ENCODE measurements around the gene CD320.
"Not testable (repeated sequence)": the region's sequence is repeated elsewhere in the genome, so short reads cannot be mapped to it uniquely, and the experiment has no call there.

Gene CD320

DNA sequence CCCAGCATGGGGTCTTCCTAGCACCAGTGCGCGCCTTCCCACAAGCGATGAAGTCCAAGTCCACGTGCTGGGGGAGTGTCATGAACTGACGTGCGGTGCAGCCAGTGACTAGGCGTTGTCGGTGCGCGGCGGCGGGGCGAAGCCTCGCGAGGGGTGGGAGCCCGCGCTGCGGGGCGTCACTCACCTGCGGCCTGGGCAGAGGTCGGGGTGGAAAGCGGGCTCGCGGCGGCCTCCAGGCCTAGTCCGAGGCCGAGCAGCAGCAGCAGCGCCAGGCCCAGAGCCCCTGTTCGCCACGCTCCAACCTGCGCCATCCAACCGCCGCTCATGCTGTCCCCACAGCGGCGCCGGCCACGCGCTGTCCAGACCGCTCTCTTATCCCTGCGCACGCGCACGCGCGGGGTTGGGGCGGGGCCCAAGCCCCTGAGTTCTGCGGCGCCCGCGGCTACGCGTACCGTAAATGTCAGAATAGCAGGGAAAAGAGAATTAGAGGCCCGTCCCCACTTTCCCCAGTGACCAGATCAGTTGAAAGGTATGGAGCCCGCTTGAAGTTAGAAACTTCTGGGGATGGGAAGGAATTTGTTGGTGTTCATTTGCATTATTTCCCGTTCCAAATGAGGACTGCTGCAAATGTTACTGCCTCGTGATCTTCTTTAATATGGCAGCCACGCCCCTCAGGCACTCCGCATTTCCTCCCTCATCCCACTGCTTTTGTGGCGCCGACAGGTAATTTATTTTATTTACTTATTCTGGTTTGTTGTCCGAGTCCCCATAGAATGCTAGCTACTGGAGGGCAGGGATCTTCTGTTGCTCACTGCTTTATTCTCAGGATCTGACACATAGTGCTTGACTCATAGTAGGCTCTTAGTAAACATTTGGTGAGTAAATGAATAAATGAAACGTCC lies at the start of gene CD320:
Gene CD320 (minus strand): TSS at position 394 of the 902 bp plus-strand sequence. CDS start 68 bp downstream, at position 326.
- Mint-ChIP-seq H3K9me3 (no peaks in the 10 kb centered on the region), H3K27me3 (ENCODE audit: low read depth, poor library complexity) (peaks cover 2% of the 10 kb centered on the region), H3K36me3 (ENCODE audit: low read depth) (peaks cover 39% of the 10 kb centered on the region), H3K4me3 (peak within 1 kb of the TSS; percentile 94), H3K4me1 (peaks cover 47% of the 10 kb centered on the region), H3K27ac (peak within 1 kb of the TSS; percentile 93)
- DNase-seq = peak; percentile 96
- TF ChIP-seq, protein P1, sequence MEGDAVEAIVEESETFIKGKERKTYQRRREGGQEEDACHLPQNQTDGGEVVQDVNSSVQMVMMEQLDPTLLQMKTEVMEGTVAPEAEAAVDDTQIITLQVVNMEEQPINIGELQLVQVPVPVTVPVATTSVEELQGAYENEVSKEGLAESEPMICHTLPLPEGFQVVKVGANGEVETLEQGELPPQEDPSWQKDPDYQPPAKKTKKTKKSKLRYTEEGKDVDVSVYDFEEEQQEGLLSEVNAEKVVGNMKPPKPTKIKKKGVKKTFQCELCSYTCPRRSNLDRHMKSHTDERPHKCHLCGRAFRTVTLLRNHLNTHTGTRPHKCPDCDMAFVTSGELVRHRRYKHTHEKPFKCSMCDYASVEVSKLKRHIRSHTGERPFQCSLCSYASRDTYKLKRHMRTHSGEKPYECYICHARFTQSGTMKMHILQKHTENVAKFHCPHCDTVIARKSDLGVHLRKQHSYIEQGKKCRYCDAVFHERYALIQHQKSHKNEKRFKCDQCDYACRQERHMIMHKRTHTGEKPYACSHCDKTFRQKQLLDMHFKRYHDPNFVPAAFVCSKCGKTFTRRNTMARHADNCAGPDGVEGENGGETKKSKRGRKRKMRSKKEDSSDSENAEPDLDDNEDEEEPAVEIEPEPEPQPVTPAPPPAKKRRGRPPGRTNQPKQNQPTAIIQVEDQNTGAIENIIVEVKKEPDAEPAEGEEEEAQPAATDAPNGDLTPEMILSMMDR (IDR thresholded peaks at IDR 0.05) = no peak

DNA sequence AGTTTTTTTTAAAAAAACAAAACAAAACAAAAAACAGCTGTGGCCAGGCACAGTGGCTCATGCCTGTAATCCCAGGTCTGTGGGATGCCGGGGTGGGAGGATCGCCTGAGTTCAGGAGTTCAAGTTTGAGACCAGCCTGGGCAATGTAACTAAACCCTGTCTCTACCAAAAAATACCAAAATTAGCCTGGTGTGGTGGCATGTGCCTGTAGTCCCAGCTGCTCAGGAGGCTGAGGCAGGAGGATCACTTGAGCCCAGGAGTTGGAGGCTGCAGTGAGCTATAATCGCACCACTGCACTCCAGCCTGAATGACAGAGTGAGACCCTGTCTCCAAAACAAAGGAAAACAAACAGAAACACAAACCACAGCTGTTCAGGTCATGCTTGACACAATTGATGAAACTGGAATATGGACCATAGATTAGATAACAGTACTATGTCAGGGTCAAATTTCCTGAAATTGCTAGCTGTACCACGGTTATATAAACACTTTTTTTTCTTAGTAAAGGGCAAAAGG lies 48.9 kb upstream of the CD320 start:
- Mint-ChIP-seq H3K4me3 (no peak overlapping the region), H3K4me1 (peaks cover 25% of the 10 kb centered on the region), H3K9me3 (peaks cover 8% of the 10 kb centered on the region), H3K27me3 (ENCODE audit: low read depth, poor library complexity) (peaks cover 16% of the 10 kb centered on the region), H3K27ac (no peak overlapping the region), H3K36me3 (ENCODE audit: low read depth) (peaks cover 4% of the 10 kb centered on the region)
- no peak for DNase-seq
- TF ChIP-seq, protein P1 (IDR thresholded peaks at IDR 0.05) = no peak

DNA sequence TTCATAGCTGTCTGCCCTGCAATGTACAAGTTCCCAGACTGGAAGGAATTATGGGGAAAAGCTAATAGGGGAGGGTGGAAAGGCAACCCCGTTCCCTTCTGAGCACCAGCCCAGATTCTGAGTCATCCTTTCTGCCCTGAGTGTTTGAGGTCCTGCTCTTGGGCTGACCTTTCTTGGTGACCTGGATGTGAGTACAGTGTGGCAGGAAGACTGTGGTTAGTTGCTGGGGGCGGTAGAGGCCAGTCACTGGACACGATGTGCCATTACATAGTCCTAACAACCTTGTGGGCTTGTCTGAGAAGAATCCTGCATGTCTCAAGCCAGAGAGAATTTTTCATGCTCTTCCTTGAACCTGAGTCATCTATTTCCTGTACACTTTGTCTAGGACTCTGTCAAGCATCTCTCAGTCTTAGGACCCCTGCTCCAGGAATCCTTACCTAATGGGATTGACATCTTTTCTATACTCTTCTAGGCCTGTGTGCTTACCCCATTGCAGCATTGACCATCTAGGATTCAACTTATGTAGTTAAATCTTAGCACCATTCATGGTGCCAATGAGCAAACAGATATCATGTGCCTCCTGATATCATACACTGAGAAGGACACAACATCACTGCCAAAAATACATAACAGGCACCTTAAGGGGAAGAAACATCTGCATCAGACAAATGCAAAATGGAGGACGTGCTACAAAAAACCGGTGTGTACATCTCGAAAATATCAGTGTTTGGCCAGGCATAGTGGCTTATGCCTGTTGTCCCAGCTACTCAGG lies 47.7 kb upstream of the CD320 start:
- peaks cover 4% of the 10 kb centered on the region for H3K36me3 Mint-ChIP-seq (ENCODE audit: low read depth)
- DNase-seq = no peak
- TF ChIP-seq, protein P1 (IDR thresholded peaks at IDR 0.05) = no peak
- peaks cover 31% of the 10 kb centered on the region for H3K4me1 Mint-ChIP-seq
- no peak overlapping the region for H3K27ac Mint-ChIP-seq
- H3K9me3 Mint-ChIP-seq = peaks cover 8% of the 10 kb centered on the region
- no peak overlapping the region for H3K4me3 Mint-ChIP-seq
- peaks cover 21% of the 10 kb centered on the region for H3K27me3 Mint-ChIP-seq (ENCODE audit: low read depth, poor library complexity)

DNA sequence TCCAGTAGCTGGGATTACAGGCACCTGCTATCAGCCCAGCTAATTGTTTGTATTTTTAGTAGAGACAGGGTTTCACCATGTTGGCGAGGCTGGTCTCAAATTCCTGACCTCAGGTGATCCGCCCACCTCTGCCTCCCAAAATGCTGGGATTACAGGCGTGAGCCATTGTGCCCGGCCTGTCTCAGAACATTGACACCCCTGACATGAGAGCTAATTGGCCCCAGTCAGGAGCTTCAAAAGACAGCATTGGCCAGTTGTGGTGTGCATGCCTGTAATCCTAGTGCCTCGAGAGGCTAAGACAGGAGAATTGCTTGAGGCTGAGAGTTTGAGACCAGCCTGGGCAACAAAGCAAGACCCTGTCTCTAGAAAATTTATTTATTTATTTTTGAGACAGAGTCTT lies 44.7 kb upstream of the CD320 start:
- not testable (repeated sequence) for H3K4me3 Mint-ChIP-seq; DNase-seq; H3K36me3 Mint-ChIP-seq (ENCODE audit: low read depth); H3K27ac Mint-ChIP-seq; H3K9me3 Mint-ChIP-seq
- H3K4me1 Mint-ChIP-seq = peaks cover 35% of the 10 kb centered on the region
- H3K27me3 Mint-ChIP-seq (ENCODE audit: low read depth, poor library complexity) = peaks cover 34% of the 10 kb centered on the region

DNA sequence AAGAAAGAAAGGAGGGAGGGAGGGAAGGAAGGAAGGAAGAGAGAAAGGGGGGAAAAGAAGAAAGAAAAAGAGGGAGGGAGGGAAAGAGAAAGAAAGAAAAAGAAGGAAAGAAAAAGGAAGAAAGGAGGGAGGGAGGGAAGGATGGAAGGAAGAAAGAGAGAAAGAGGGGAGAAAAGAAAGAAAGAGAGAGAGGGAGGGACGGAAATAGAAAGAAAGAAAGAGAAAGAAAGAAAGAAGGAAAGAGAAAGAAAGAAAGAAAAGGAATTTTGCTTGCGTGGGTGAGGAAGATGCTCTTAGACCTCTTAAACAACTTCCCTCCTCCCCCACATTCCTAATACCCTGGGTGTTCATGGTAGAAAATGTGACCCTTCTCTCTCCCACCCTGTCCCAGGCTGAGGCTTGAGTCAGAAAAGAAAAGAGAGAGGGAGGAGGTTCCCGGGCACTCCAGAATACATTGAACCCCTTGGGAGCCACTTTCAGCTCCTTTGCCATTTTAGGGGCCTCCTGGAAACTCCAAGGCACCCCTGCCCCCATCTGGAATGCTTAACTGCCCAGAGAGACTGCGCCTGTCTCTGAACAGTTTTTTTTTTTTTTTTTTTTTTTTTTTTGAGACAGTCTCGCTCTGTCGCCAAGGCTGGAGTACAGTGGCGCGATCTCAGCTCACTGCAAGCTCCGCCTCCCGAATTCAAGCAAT lies 44.1 kb upstream of the CD320 start:
- DNase-seq = no peak
- peaks cover 4% of the 10 kb centered on the region for H3K36me3 Mint-ChIP-seq (ENCODE audit: low read depth)
- H3K4me3 Mint-ChIP-seq = peak overlapping the region; percentile 68
- H3K27ac Mint-ChIP-seq = peak overlapping the region; percentile 51
- peaks cover 39% of the 10 kb centered on the region for H3K4me1 Mint-ChIP-seq
- H3K9me3 Mint-ChIP-seq = peaks cover 8% of the 10 kb centered on the region
- TF ChIP-seq, protein P1 (IDR thresholded peaks at IDR 0.05) = no peak
- H3K27me3 Mint-ChIP-seq (ENCODE audit: low read depth, poor library complexity) = peaks cover 34% of the 10 kb centered on the region

DNA sequence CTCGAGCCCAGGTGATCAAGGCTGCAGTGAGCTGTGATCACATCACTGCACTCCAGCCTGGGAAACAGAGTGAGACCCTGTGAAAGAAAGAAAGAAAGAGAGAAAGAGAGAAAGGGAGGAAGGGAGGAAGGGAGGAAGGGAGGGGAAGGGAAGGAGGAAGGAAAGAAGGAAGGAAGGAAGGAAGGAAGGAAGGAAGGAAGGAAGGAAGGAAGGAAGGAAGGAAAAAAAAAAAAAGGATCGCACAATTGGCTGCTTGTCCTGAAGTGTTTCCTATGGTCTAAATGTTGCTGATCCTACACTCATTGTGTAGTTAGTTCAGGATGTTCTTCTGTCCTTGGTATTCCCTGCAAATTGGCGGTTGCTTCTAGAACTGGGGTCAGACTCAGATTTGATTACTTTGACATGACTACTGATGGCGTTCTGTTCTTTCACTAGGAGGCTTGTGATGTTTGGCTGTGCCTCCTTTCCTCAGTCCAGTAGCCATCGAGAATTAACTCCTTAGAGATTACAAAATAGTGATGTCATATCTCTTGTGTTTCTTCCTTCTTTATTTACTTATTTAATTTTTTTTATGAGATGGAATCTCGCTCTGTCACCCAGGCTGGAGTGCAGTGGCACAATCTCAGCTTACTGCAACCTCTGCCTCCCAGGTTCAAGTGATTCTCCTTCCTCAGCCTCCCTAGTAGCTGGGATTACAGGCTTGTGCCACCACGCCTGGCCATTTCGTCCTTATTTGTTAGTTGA lies 41.6 kb upstream of the CD320 start:
- not testable (repeated sequence) for H3K27ac Mint-ChIP-seq, H3K9me3 Mint-ChIP-seq, H3K4me3 Mint-ChIP-seq

More for the DNA sequence above, 41.6 kb upstream of the CD320 start:
- Mint-ChIP-seq H3K4me1 (peaks cover 30% of the 10 kb centered on the region), H3K27me3 (ENCODE audit: low read depth, poor library complexity) (peaks cover 45% of the 10 kb centered on the region)
- H3K36me3 Mint-ChIP-seq (ENCODE audit: low read depth); DNase-seq: not testable (repeated sequence)

Measured in nephron progenitor cell (in vitro differentiated cells).